OCI-LY7 (cell line): ENCODE results near the gene CORIN. TPM values are rescaled to one million over a fixed set of nuclear protein-coding genes. Genes with fewer than 3 reads are reported as not detected.
A peak's percentile ranks its signal among the peaks of the same experiment; 100 is the strongest.
"Not testable (repeated sequence)": the region's sequence is repeated elsewhere in the genome, so short reads cannot be mapped to it uniquely, and the experiment has no call there.

Source experiments
- BruUV-seq: library from RNA; stranded (reverse); fragments of 400-500 nt; replicated peaks from 2 replicates; lab custom pipeline; 2021; lab: Mats Ljungman, UMichigan
- CTCF ChIA-PET: fragments of 300-600 bp; sonication (Branson Sonifier 250); formaldehyde crosslinking; loops from one replicate; lab custom pipeline; 2022; ENCODE audit warnings: antibody characterized with exemption; ENCODE audit not compliant: unreplicated experiment; lab: Charles Lee
- POLR2A ChIA-PET: fragments of 300-600 bp; sonication (Branson Sonifier 250); formaldehyde crosslinking; loops from one replicate; lab custom pipeline; 2022; ENCODE audit warnings: antibody characterized with exemption; lab: Charles Lee
- DNase-seq: peaks from one replicate; pipeline ENCODE4 v3.0.0-alpha.2; 2015; ENCODE audit warnings: low spot score
- H2AFZ ChIP-seq: fragments of 200-600 bp; sonication (generic), shearing (Covaris generic); 2 replicates; pipeline ENCODE4 v1.6.1; 2014; ENCODE audit warnings: mild to moderate bottlenecking, antibody characterized with exemption, low read length, moderate library complexity
- H3K27ac ChIP-seq: fragments of 200-600 bp; sonication (generic); 2 replicates; pipeline ENCODE4 v1.5.1; 2014; ENCODE audit warnings: mixed run types, low read depth, mild to moderate bottlenecking, moderate library complexity, low read length, inconsistent platforms; ENCODE audit not compliant: poor library complexity, severe bottlenecking
- H3K36me3 ChIP-seq: fragments of 200-600 bp; sonication (generic); 2 replicates; pipeline ENCODE4 v1.6.1; 2014; ENCODE audit warnings: mild to moderate bottlenecking, antibody characterized with exemption, low read length, moderate library complexity, mixed read lengths; ENCODE audit not compliant: insufficient read depth
- H3K4me1 ChIP-seq: fragments of 200-600 bp; sonication (generic); 2 replicates; pipeline ENCODE4 v1.5.1; 2014; ENCODE audit warnings: mild to moderate bottlenecking, low read length; ENCODE audit not compliant: insufficient read depth, poor library complexity, severe bottlenecking
- H3K4me2 ChIP-seq: fragments of 200-600 bp; sonication (generic); 2 replicates; pipeline ENCODE4 v1.6.1; 2014; ENCODE audit warnings: mild to moderate bottlenecking, low read length
- H3K4me3 ChIP-seq: fragments of 200-600 bp; sonication (generic); 2 replicates; pipeline ENCODE4 v1.5.1; 2014; ENCODE audit warnings: mild to moderate bottlenecking, low read depth, low read length; ENCODE audit not compliant: poor library complexity, severe bottlenecking
- H3K79me2 ChIP-seq: fragments of 200-600 bp; sonication (generic); 2 replicates; pipeline ENCODE4 v1.6.1; 2016; ENCODE audit warnings: low read depth, mild to moderate bottlenecking, low read length, moderate library complexity, mixed read lengths; ENCODE audit not compliant: insufficient read depth
- H3K9me2 ChIP-seq: fragments of 200-600 bp; sonication (generic); 2 replicates; pipeline ENCODE4 v1.6.1; 2016; ENCODE audit warnings: mild to moderate bottlenecking, low read length, mixed read lengths; ENCODE audit not compliant: insufficient read depth
- H3K9me3 ChIP-seq: fragments of 200-600 bp; sonication (generic); 2 replicates; pipeline ENCODE4 v1.6.1; 2014; ENCODE audit warnings: mild to moderate bottlenecking, mixed run types, low read length, mixed read lengths
- H4K20me1 ChIP-seq: fragments of 200-600 bp; sonication (generic); 2 replicates; pipeline ENCODE4 v1.6.1; 2014; ENCODE audit warnings: mild to moderate bottlenecking, antibody characterized with exemption, low read length, moderate library complexity, mixed read lengths; ENCODE audit not compliant: insufficient read depth
- CTCF ChIP-seq: fragments of 200-600 bp; sonication (generic); conservative IDR thresholded peaks from 2 replicates; pipeline ENCODE4 v1.5.1; 2014; ENCODE audit warnings: mild to moderate bottlenecking, antibody characterized with exemption, low read length, moderate library complexity, mixed read lengths
- EZH2phosphoT487 ChIP-seq: fragments of 200-600 bp; sonication (generic); IDR thresholded peaks from 2 replicates; pipeline ENCODE4 v1.6.1; 2018; ENCODE audit warnings: low read depth, borderline replicate concordance, mild to moderate bottlenecking, mixed run types, antibody characterized with exemption, low read length, moderate library complexity, mixed read lengths
- intact Hi-C: fragments of 100-400 bp; cut with micrococcal nuclease; formaldehyde crosslinking; loops from one replicate; pipeline ENCODE4 v1.10.0; 2022; ENCODE audit not compliant: unreplicated experiment
- total RNA-seq, 2 experiments: library from RNA; depleted of rRNA in 1 of 2; stranded (reverse); fragments of >200 nt in 1 of 2; shearing (Covaris generic) in 1 of 2; gene quantifications; 2 replicates each; pipeline ENCODE4 v1.2.3, GENCODE V29; 2014 to 2022

The CORIN gene
- total RNA-seq, 2 experiments from 2014 or later: 0.40 TPM; not detected in 1

DNA sequence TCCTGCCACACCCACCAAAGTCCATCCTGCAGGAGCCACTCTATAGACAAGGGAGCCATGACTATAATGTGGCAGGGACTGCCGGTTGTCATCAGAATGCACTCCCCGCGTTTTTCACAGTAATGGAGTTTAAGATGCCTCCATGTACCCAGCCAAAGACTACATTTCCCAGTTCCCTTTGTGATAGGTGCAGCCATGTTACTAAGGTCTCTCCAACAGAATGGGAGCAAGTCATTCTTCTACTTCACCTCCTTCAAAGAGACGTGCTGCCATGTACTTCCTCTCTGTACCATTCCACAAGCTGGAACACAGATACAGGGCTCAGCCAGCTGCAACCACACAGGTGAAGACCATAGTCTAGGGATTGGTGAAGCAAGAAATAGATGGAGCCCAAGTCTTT is 126.7 kb downstream of the CORIN start:
- BruUV-seq: no TSS peak
- DNase-seq: no peak
- Histone ChIP-seq H2AFZ (no peak overlapping the region), H3K79me2 (no peaks in the 10 kb centered on the region), H3K9me3 (no peaks in the 10 kb centered on the region), H3K4me2 (no peak overlapping the region), H3K27ac (no peak overlapping the region), H3K4me1 (no peaks in the 10 kb centered on the region), H3K9me2 (no peaks in the 10 kb centered on the region), H3K4me3 (no peak overlapping the region), H3K36me3 (no peaks in the 10 kb centered on the region), H4K20me1 (no peaks in the 10 kb centered on the region)
- intact Hi-C loops: no loop called here
- ChIA-PET CTCF (interaction anchor here (0.6 kb wide), 1 partner anchor 534 kb away, joined by 3 read pairs; no protein-coding TSS in a partner anchor), POLR2A (interaction anchor here (1.0 kb wide), 1 partner anchor 16 kb away, joined by 3 read pairs; no protein-coding TSS in a partner anchor)
- no peak for TF ChIP-seq CTCF
- no peak for TF ChIP-seq EZH2phosphoT487

GRCh38 chr4:47706352-47706751 is 131.5 kb downstream of the CORIN start:
- H2AFZ ChIP-seq, H3K27ac ChIP-seq, H4K20me1 ChIP-seq, DNase-seq, H3K9me2 ChIP-seq, BruUV-seq, H3K4me3 ChIP-seq, H3K36me3 ChIP-seq, H3K4me1 ChIP-seq, H3K79me2 ChIP-seq, H3K9me3 ChIP-seq, H3K4me2 ChIP-seq, CTCF ChIA-PET: not testable (repeated sequence)
- intact Hi-C loops: loop anchor here (10.0 kb wide), 1 partner anchor 378 kb away; no protein-coding TSS in a partner anchor
- POLR2A ChIA-PET: interaction anchor here (1.0 kb wide), 1 partner anchor 10 kb away, joined by 4 read pairs; no protein-coding TSS in a partner anchor

DNA sequence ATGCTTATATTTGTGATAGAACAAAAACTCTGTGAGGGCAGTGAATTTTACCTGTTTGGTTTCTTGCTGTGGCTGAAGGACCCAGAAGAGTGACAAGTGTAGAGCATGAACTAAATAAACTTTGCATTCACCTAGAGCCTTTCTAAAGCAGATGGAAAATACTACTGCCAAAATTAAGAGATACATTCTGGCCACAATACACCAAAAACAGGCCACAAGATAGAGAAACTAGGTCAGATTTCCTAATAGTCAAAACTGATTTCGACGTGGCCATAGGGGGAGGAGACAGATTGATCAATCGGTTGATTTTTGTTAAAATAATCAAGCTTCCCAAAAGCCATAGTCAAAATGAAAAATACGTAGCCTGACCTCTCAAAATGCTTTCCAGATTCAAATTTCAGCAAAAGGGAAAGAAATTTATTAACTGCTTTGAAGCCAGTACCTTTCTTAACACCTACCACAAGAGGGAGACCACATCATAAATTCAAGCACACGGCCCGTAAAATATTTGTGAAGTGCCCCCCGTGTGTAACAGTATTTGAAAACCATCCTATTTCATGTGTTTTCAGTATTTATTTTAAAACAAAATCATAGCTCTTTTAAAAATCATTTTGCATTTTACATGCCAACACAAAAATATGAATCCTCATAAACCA is 132.4 kb downstream of the CORIN start:
- H3K4me3 ChIP-seq: no peak overlapping the region
- no peaks in the 10 kb centered on the region for H3K36me3 ChIP-seq
- no TSS peak for BruUV-seq
- H2AFZ ChIP-seq: peak overlapping the region; percentile 67; the same call in 1 of the 2 replicates
- ChIA-PET POLR2A (interaction anchor here (1.0 to 1.2 kb wide), 2 partner anchors 11 to 22 kb away, joined by 4 read pairs; no protein-coding TSS in a partner anchor), CTCF (no interaction called here)
- TF ChIP-seq EZH2phosphoT487 (no peak), CTCF (peak; percentile 70)
- H3K9me2 ChIP-seq: no peaks in the 10 kb centered on the region
- DNase-seq: peak; percentile 42
- H3K4me1 ChIP-seq: no peaks in the 10 kb centered on the region
- H4K20me1 ChIP-seq: no peaks in the 10 kb centered on the region
- H3K4me2 ChIP-seq: no peak overlapping the region
- H3K27ac ChIP-seq: no peak overlapping the region
- H3K9me3 ChIP-seq: no peaks in the 10 kb centered on the region
- H3K79me2 ChIP-seq: no peaks in the 10 kb centered on the region
- intact Hi-C loops: loop anchor here (1.0 to 10.0 kb wide), 3 partner anchors 131 to 379 kb away; no protein-coding TSS in a partner anchor
